ENCODE results near the gene TTC27.
"Not testable (repeated sequence)": the region's sequence is repeated elsewhere in the genome, so short reads cannot be mapped to it uniquely, and the experiment has no call there.

TTC27 gene

DNA sequence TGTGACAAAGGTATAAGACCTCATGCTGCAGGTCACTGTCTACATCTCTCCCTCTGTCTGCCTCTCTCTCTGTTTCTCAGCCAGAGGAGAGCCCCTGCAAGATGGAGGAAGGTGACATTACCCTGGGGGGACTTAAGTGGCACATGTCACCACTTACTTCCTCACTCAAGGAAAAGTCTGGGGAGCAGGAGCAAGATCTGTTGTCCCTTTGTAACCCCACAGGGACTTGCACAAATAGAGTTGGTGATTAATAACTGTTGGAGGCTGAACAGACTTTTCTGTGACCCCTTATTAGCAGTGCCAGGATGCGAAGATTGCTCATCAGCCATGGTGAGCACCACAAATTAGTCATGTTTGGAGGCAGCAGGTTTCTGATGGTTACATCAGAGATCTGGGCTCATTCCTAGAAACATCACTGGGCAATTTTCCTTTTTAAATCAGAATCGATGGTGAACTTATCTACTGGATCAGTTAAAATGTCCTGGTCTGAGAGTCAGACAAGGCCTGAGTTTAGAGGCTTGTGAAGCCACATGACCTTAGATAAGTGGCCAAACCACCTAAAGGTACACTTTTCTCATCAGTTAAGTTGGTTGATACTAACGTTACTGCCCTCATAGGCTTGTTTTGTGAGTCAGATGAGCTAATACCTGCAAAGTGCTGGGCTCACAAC, 237.7 kb downstream of the TTC27 start:
- Histone ChIP-seq H3K9ac (ENCODE audit: low read depth, low read length) (no peak overlapping the region), H3K9me3 (ENCODE audit: control insufficient read depth, insufficient read depth, low read length) (no peaks in the 10 kb centered on the region), H3K27me3 (ENCODE audit: control insufficient read depth, insufficient read depth, low read length) (no peaks in the 10 kb centered on the region), H3K36me3 (ENCODE audit: control insufficient read depth, insufficient read depth, low read length) (no peaks in the 10 kb centered on the region), H3K4me3 (ENCODE audit: low read depth, low read length) (no peak overlapping the region), H3K27ac (ENCODE audit: low read depth, low read length) (no peak overlapping the region), H3K4me1 (ENCODE audit: control insufficient read depth, insufficient read depth, low read length) (no peaks in the 10 kb centered on the region)

DNA sequence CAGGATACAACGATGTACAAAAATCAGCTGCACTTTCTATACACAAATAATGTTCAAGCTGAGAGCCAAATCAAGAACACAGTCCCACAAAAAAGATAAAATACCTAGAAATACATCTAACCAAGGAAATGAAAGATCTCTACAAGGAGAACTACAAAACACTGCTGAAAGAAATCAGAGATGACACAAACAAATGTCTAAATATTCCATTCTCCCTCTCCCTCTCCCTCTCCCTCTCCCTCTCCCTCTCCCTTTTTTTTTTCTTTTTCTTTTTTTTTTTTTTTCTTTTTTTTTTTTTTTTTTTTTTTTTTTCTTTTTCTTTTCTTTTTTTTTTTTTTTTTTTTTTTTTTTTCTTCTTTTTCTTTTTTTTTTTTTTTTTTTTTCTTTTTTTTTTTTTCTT, 238.6 kb downstream of the TTC27 start:
- not testable (repeated sequence) for H3K4me3 ChIP-seq (ENCODE audit: low read depth, low read length); H3K9ac ChIP-seq (ENCODE audit: low read depth, low read length); H3K36me3 ChIP-seq (ENCODE audit: control insufficient read depth, insufficient read depth, low read length); H3K9me3 ChIP-seq (ENCODE audit: control insufficient read depth, insufficient read depth, low read length); H3K27me3 ChIP-seq (ENCODE audit: control insufficient read depth, insufficient read depth, low read length); H3K4me1 ChIP-seq (ENCODE audit: control insufficient read depth, insufficient read depth, low read length); H3K27ac ChIP-seq (ENCODE audit: low read depth, low read length)

Data from HUES48 (cell line).